K562 (cell line): ENCODE results near the gene RSPH1. TPM values are rescaled to one million over a fixed set of nuclear protein-coding genes. Genes with fewer than 3 reads are reported as not detected.

Experiments
- ARID2 ChIP-seq: fragments of 450-650 bp; IDR thresholded peaks from 2 replicates; pipeline ENCODE4 v1.6.1; 2017; ENCODE audit warnings: antibody characterized with exemption, mild to moderate bottlenecking
- CEBPZ ChIP-seq: fragments of 150-350 bp; IDR thresholded peaks from 2 replicates; pipeline ENCODE4 v1.6.1; 2014; ENCODE audit warnings: low read depth, mild to moderate bottlenecking, low read length, borderline replicate concordance
- CTCFL ChIP-seq: IDR thresholded peaks from 2 replicates; pipeline ENCODE4 v1.6.1; 2011; ENCODE audit warnings: borderline replicate concordance, low read depth, mild to moderate bottlenecking, moderate library complexity, low read length; ENCODE audit not compliant: insufficient read depth, poor library complexity, severe bottlenecking
- CXXC5 ChIP-seq: fragments of 250-450 bp; sonication (Bioruptor Pico); IDR thresholded peaks from 2 replicates; pipeline ENCODE4 v1.8.0; 2022; ENCODE audit warnings: inconsistent platforms, mild to moderate bottlenecking, moderate library complexity
- DMBX1 ChIP-seq: fragments of 250-450 bp; sonication (Bioruptor Pico); IDR thresholded peaks from 2 replicates; pipeline ENCODE4 v1.8.0; 2022; ENCODE audit warnings: inconsistent platforms, mild to moderate bottlenecking, moderate library complexity, borderline replicate concordance
- ERF ChIP-seq: fragments of 450-650 bp; formaldehyde crosslinking; IDR thresholded peaks from 2 replicates; pipeline ENCODE4 v1.4.0; 2020; ENCODE audit warnings: mild to moderate bottlenecking, mixed read lengths
- ESRRA ChIP-seq: fragments of 450-650 bp; IDR thresholded peaks from 2 replicates; pipeline ENCODE4 v1.6.1; 2014; ENCODE audit warnings: low read depth, mild to moderate bottlenecking, moderate library complexity, borderline replicate concordance
- GABPB1 ChIP-seq: sonication (generic); formaldehyde crosslinking; IDR thresholded peaks from 2 replicates; pipeline ENCODE4 v1.8.0; 2022; ENCODE audit warnings: mild to moderate bottlenecking, missing genetic modification reagents
- GTF3C2 ChIP-seq: IDR thresholded peaks from 3 replicates; pipeline ENCODE4 v1.6.1; 2011; ENCODE audit warnings: borderline replicate concordance, mild to moderate bottlenecking, moderate library complexity; ENCODE audit not compliant: insufficient read length; ENCODE audit errors: extremely low read depth
- KLF16 ChIP-seq: IDR thresholded peaks from 2 replicates; pipeline ENCODE4 v1.6.1; 2016; ENCODE audit warnings: antibody characterized with exemption
- L3MBTL2 ChIP-seq: fragments of 450-650 bp; IDR thresholded peaks from 2 replicates; pipeline ENCODE4 v1.6.1; 2016; ENCODE audit warnings: mild to moderate bottlenecking, moderate library complexity
- MBD2 ChIP-seq: sonication (generic); IDR thresholded peaks from 2 replicates; pipeline ENCODE4 v1.6.1; 2016; ENCODE audit warnings: low read depth, borderline replicate concordance
- MTA2 ChIP-seq: fragments of 450-650 bp; IDR thresholded peaks from 2 replicates; pipeline ENCODE4 v1.6.1; 2016; ENCODE audit warnings: low read depth
- PCBP2 ChIP-seq: fragments of 200-400 bp; formaldehyde crosslinking; IDR thresholded peaks from 2 replicates; pipeline ENCODE4 v1.6.1; 2018; ENCODE audit warnings: low read length, low read depth, mild to moderate bottlenecking, moderate library complexity; ENCODE audit not compliant: poor library complexity, severe bottlenecking
- PML ChIP-seq: IDR thresholded peaks from 2 replicates; pipeline ENCODE4 v1.6.1; 2012; ENCODE audit warnings: low read length, inconsistent platforms
- PRMT5 ChIP-seq: sonication (generic); formaldehyde crosslinking; IDR thresholded peaks from 2 replicates; pipeline ENCODE4 v1.5.0; 2020; ENCODE audit warnings: missing genetic modification reagents
- SAP30 ChIP-seq: fragments of 200-600 bp; sonication (generic); IDR thresholded peaks from 2 replicates; pipeline ENCODE4 v1.6.1; 2012; ENCODE audit warnings: borderline replicate concordance, low read depth, mild to moderate bottlenecking, moderate library complexity, low read length, control low read depth, inconsistent platforms; ENCODE audit not compliant: insufficient read depth, poor library complexity, severe bottlenecking
- SUPT5H ChIP-seq: fragments of 450-650 bp; IDR thresholded peaks from 2 replicates; pipeline ENCODE4 v1.6.1; 2016
- ZBTB12 ChIP-seq: fragments of 250-450 bp; sonication (Bioruptor Pico); IDR thresholded peaks from 2 replicates; pipeline ENCODE4 v1.4.0; 2020
- ZNF133 ChIP-seq: fragments of 250-450 bp; sonication (Bioruptor Pico); IDR thresholded peaks from 2 replicates; pipeline ENCODE4 v1.4.0; 2020; ENCODE audit warnings: mild to moderate bottlenecking
- polyA plus RNA-seq, 8 experiments: library from polyadenylated mRNA; depleted of rRNA in 4 of 8; stranded (reverse) in 5 of 8; unstranded in 3 of 8; fragments of >200 nt; fragmentation: Nextera tagmentation in 2 of 8; fragmentation: Illumina TruSeq in 1 of 8; extraction: Ambion mirVana in 2 of 8; extraction: Trizol in 1 of 8; gene quantifications; 2 replicates each; pipeline versions ENCODE4 v1.2.1 to v1.2.3, GENCODE V29; 2011 to 2014; ENCODE audit warnings: inconsistent platforms in 1 of 8, missing spikeins in 1 of 8
- total RNA-seq, 7 experiments: library from RNA; depleted of rRNA in 6 of 7; stranded (reverse); fragments of >200 nt in 6 of 7; fragmentation: Illumina TruSeq in 2 of 7; extraction: Trizol in 2 of 7; gene quantifications; 2 replicates each; pipeline versions ENCODE4 v1.2.1 to v1.2.3, GENCODE V29; 2011 to 2021; ENCODE audit warnings: low replicate concordance in 1 of 7

The RSPH1 gene
- total and polyA plus RNA-seq, 9 of the 15 experiments (the other 6 are each of a cell fraction or from before 2014, with no cell fraction given), result 0.17 TPM; not detected in 8

- TF ChIP-seq CTCFL, result no peak
- TF ChIP-seq PCBP2, result no peak
- no peak for TF ChIP-seq MBD2
- peak; percentile 89 for TF ChIP-seq DMBX1 (CRISPR knock-in tag)
- TF ChIP-seq ERF (CRISPR knock-in tag), result no peak
- TF ChIP-seq CEBPZ, result no peak
- peak; percentile 45; the same call in 1 of the 2 replicates for TF ChIP-seq GABPB1 (CRISPR knock-in tag)
- peak; percentile 48; the same call in 1 of the 2 replicates for TF ChIP-seq MTA2
- TF ChIP-seq ESRRA, result no peak
- no peak for TF ChIP-seq ARID2
- TF ChIP-seq L3MBTL2, result peak; percentile 97
- 0 out of 2 replicates have a peak, but pooled peaks have one; percentile 31 for TF ChIP-seq KLF16
- TF ChIP-seq PML, result peak; percentile 38; the same call in 1 of the 2 replicates
- TF ChIP-seq GTF3C2, result no peak
- TF ChIP-seq SUPT5H, result no peak
- no peak for TF ChIP-seq SAP30
- no peak for TF ChIP-seq PRMT5 (CRISPR knock-in tag)
- TF ChIP-seq CXXC5 (CRISPR knock-in tag), result peak; percentile 76
- no peak for TF ChIP-seq ZNF133 (CRISPR knock-in tag)
- TF ChIP-seq ZBTB12, result no peak
Measured at GRCh38 chr21:42545745-42546144, 49.7 kb upstream of the RSPH1 start (continued).
